CD4-positive, alpha-beta memory T cell (primary cell): ENCODE results near the gene PCDHGA3. TPM values are rescaled to one million over a fixed set of nuclear protein-coding genes. Genes with fewer than 3 reads are reported as not detected.
"Not testable (repeated sequence)": the region's sequence is repeated elsewhere in the genome, so short reads cannot be mapped to it uniquely, and the experiment has no call there.

ENCODE experiments used
- CTCF ChIA-PET: fragments of 350-600 bp; sonication (Branson Sonifier 250); formaldehyde crosslinking; loops from one replicate; lab custom pipeline; 2021; ENCODE audit warnings: inconsistent platforms; ENCODE audit not compliant: partially characterized antibody; lab: Charles Lee
- POLR2A ChIA-PET: fragments of 350-600 bp; sonication (Branson Sonifier 250); formaldehyde crosslinking; loops from one replicate; lab custom pipeline; 2021; ENCODE audit not compliant: partially characterized antibody; lab: Charles Lee
- DNase-seq, 5 donors: peaks; one replicate each; pipeline versions ENCODE4 v3.0.0 to v3.0.0-alpha.2; 2020 to 2022; ENCODE audit warnings: mixed read lengths in 1 of 5
- H3K27ac ChIP-seq: one replicate; pipeline ENCODE4 v1.7.0; 2013; ENCODE audit warnings: low read depth, low read length
- H3K27me3 ChIP-seq: 2 replicates; pipeline ENCODE4 v1.7.0; 2013; ENCODE audit warnings: mild to moderate bottlenecking, low read length, moderate library complexity; ENCODE audit not compliant: insufficient read depth
- H3K36me3 ChIP-seq: 2 replicates; pipeline ENCODE4 v1.7.0; 2013; ENCODE audit warnings: mild to moderate bottlenecking, low read length, moderate library complexity; ENCODE audit not compliant: insufficient read depth
- H3K4me1 ChIP-seq: 2 replicates; pipeline ENCODE4 v1.7.0; 2013; ENCODE audit warnings: mild to moderate bottlenecking, low read length, moderate library complexity; ENCODE audit not compliant: insufficient read depth
- H3K4me3 ChIP-seq, 2 donors: one replicate each; pipeline ENCODE4 v1.7.0; 2013; ENCODE audit warnings: low read length in 2 of 2, mild to moderate bottlenecking in 1 of 2
- H3K9me3 ChIP-seq, 2 donors: one replicate each; pipeline ENCODE4 v1.7.0; 2013; ENCODE audit warnings: low read length in 2 of 2, control low read depth in 1 of 2; ENCODE audit not compliant: control insufficient read depth in 1 of 2
- H3K27ac Mint-ChIP-seq, 7 donors: one replicate each; pipeline ENCODE4 v1.8.0; 2020 to 2021; ENCODE audit warnings: mixed read lengths in 7 of 7, mild to moderate bottlenecking in 6 of 7, inconsistent platforms in 3 of 7, moderate library complexity in 3 of 7
- H3K27me3 Mint-ChIP-seq, 2 donors: one replicate each; pipeline ENCODE4 v1.8.0; 2020 to 2021; ENCODE audit warnings: mixed read lengths in 2 of 2
- H3K36me3 Mint-ChIP-seq, 2 donors: one replicate each; pipeline ENCODE4 v1.8.0; 2020 to 2021; ENCODE audit warnings: mixed read lengths in 2 of 2, inconsistent platforms in 1 of 2, mild to moderate bottlenecking in 1 of 2
- H3K4me1 Mint-ChIP-seq, 4 donors: one replicate each; pipeline ENCODE4 v1.8.0; 2020 to 2021; ENCODE audit warnings: mixed read lengths in 4 of 4, mild to moderate bottlenecking in 1 of 4
- H3K4me3 Mint-ChIP-seq, 8 donors: one replicate each; pipeline ENCODE4 v1.8.0; 2020 to 2021; ENCODE audit warnings: mixed read lengths in 8 of 8, mild to moderate bottlenecking in 7 of 8, moderate library complexity in 6 of 8, inconsistent platforms in 3 of 8
- H3K9me3 Mint-ChIP-seq, 8 donors: one replicate each; pipeline ENCODE4 v1.8.0; 2020 to 2021; ENCODE audit warnings: mixed read lengths in 8 of 8, mild to moderate bottlenecking in 5 of 8, inconsistent platforms in 3 of 8, moderate library complexity in 1 of 8
- intact Hi-C: fragments of 100-400 bp; cut with micrococcal nuclease; formaldehyde crosslinking; loops from one replicate; pipeline ENCODE4 v1.15.1; 2023
- polyA plus RNA-seq, 2 donors: library from polyadenylated mRNA; unstranded; fragments of 300-500 nt; fragmentation: Illumina TruSeq; gene quantifications; one replicate each; pipeline ENCODE4 v1.2.3, GENCODE V29; 2021
- total RNA-seq, 2 experiments: library from RNA; stranded (reverse); gene quantifications; one replicate each; pipeline ENCODE4 v1.2.3, GENCODE V29; 2021

The PCDHGA3 gene
- total and polyA plus RNA-seq, 4 experiments from 2014 or later = 0.17 to 0.26 (median 0.23) TPM; not detected in 1

GRCh38 chr5:141375444-141376155 lies 32.0 kb downstream of the PCDHGA3 start:
- H3K27ac ChIP-seq, H3K9me3 ChIP-seq, H3K27ac Mint-ChIP-seq, H3K4me1 Mint-ChIP-seq, H3K36me3 Mint-ChIP-seq, H3K4me3 ChIP-seq, intact Hi-C loops, H3K4me1 ChIP-seq, POLR2A ChIA-PET, DNase-seq, H3K36me3 ChIP-seq, H3K4me3 Mint-ChIP-seq, H3K27me3 ChIP-seq: not testable (repeated sequence)
- Mint-ChIP-seq H3K27me3 (peaks cover 32% of the 10 kb centered on the region in 2 donors), H3K9me3 (peaks cover 2 to 80% (median 55%) of the 10 kb centered on the region in 8 donors)
- CTCF ChIA-PET = interaction anchor here (1.5 to 2.2 kb wide), 2 partner anchors 148 to 191 kb away, joined by 4 to 8 read pairs; no protein-coding TSS in a partner anchor

- peaks cover 0 to 3% of the 10 kb centered on the region in 2 donors for H3K9me3 ChIP-seq
- H3K4me3 Mint-ChIP-seq = peak within 1 kb of the TSS; percentile 36 to 81 (median 66)
- peak within 1 kb of the TSS in 1 of 2 donors; percentile 23 for H3K4me3 ChIP-seq
- no peak within 1 kb of the TSS for H3K27ac Mint-ChIP-seq
- no peak within 1 kb of the TSS for H3K27ac ChIP-seq
- peaks cover 0 to 2% (median 0%) of the 10 kb centered on the region in 4 donors for H3K4me1 Mint-ChIP-seq
- ChIA-PET CTCF (no interaction called here), POLR2A (no interaction called here)
- no peaks in the 10 kb centered on the region for H3K4me1 ChIP-seq
- H3K36me3 Mint-ChIP-seq = peaks cover 3 to 6% of the 10 kb centered on the region in 2 donors
- no peaks in the 10 kb centered on the region for H3K36me3 ChIP-seq
- peaks cover 2 to 82% (median 54%) of the 10 kb centered on the region in 8 donors for H3K9me3 Mint-ChIP-seq
- no peak for DNase-seq
- H3K27me3 ChIP-seq = peaks cover 19% of the 10 kb centered on the region
- intact Hi-C loops = no loop called here
- peaks cover 40 to 45% of the 10 kb centered on the region in 2 donors for H3K27me3 Mint-ChIP-seq
These were observed 39.1 kb downstream of the PCDHGA3 start, which contains the start of gene PCDHGA7 for GRCh38 chr5:141382469-141383294. PCDHGA7 (plus strand) TSS chr5:141382742; CDS start chr5:141382900, 158 bp downstream.

GRCh38 chr5:141383345-141383744 lies 39.7 kb downstream of the PCDHGA3 start:
- CTCF ChIA-PET = no interaction called here
- peaks cover 2 to 84% (median 55%) of the 10 kb centered on the region in 8 donors for H3K9me3 Mint-ChIP-seq

GRCh38 chr5:141384471-141385267 lies 41.0 kb downstream of the PCDHGA3 start:
- peaks cover 42 to 52% of the 10 kb centered on the region in 2 donors for H3K27me3 Mint-ChIP-seq
- H3K4me1 ChIP-seq = no peaks in the 10 kb centered on the region
- H3K27me3 ChIP-seq = peaks cover 22% of the 10 kb centered on the region
- no peak overlapping the region for H3K4me3 Mint-ChIP-seq
- H3K4me1 Mint-ChIP-seq = peaks cover 0 to 4% (median 1%) of the 10 kb centered on the region in 4 donors
- no peak overlapping the region for H3K27ac ChIP-seq
- H3K9me3 Mint-ChIP-seq = peaks cover 4 to 82% (median 63%) of the 10 kb centered on the region in 8 donors
- no peak overlapping the region for H3K4me3 ChIP-seq
- DNase-seq = no peak
- H3K9me3 ChIP-seq = peaks cover 0 to 3% of the 10 kb centered on the region in 2 donors
- ChIA-PET CTCF (interaction anchor here (1.1 kb wide), 1 partner anchor 173 kb away, joined by 3 read pairs; no protein-coding TSS in a partner anchor), POLR2A (no interaction called here)
- no peaks in the 10 kb centered on the region for H3K36me3 ChIP-seq
- no peak overlapping the region for H3K27ac Mint-ChIP-seq
- intact Hi-C loops = no loop called here
- H3K36me3 Mint-ChIP-seq = peaks cover 3 to 13% of the 10 kb centered on the region in 2 donors

More at GRCh38 chr5:141383345-141383744, 39.7 kb downstream of the PCDHGA3 start:
- peaks cover 3 to 6% of the 10 kb centered on the region in 2 donors for H3K36me3 Mint-ChIP-seq
- peaks cover 42 to 47% of the 10 kb centered on the region in 2 donors for H3K27me3 Mint-ChIP-seq
- intact Hi-C loops = no loop called here
- peaks cover 0 to 2% (median under 1%) of the 10 kb centered on the region in 4 donors for H3K4me1 Mint-ChIP-seq
- H3K4me3 ChIP-seq = no peak overlapping the region
- no peak for DNase-seq
- POLR2A ChIA-PET = no interaction called here
- H3K27me3 ChIP-seq = peaks cover 19% of the 10 kb centered on the region
- H3K27ac Mint-ChIP-seq = no peak overlapping the region
- peaks cover 0 to 3% of the 10 kb centered on the region in 2 donors for H3K9me3 ChIP-seq
- H3K36me3 ChIP-seq = no peaks in the 10 kb centered on the region
- H3K27ac ChIP-seq = no peak overlapping the region
- H3K4me3 Mint-ChIP-seq = peak overlapping the region in 2 of 8 donors; percentile 24 to 72
- no peaks in the 10 kb centered on the region for H3K4me1 ChIP-seq

- DNase-seq = peak in 1 of 5 donors; percentile 21
- peak within 1 kb of the TSS in 6 of 8 donors; percentile 15 to 62 (median 40) for H3K4me3 Mint-ChIP-seq
- H3K27ac ChIP-seq, POLR2A ChIA-PET, H3K36me3 ChIP-seq, intact Hi-C loops, H3K4me1 Mint-ChIP-seq, H3K9me3 ChIP-seq, H3K4me3 ChIP-seq, H3K4me1 ChIP-seq: not testable (repeated sequence)
- H3K27ac Mint-ChIP-seq = peak within 1 kb of the TSS in 2 of 7 donors; percentile 37 to 38
- CTCF ChIA-PET = interaction anchor here (0.8 kb wide), 1 partner anchor 17 kb away, joined by 4 read pairs; the partner anchor contains the start of gene PCDHGB3
- peaks cover 0 to 13% of the 10 kb centered on the region in 2 donors for H3K36me3 Mint-ChIP-seq
- H3K27me3 Mint-ChIP-seq = peaks cover 46 to 52% of the 10 kb centered on the region in 2 donors
- H3K9me3 Mint-ChIP-seq = peaks cover 6 to 85% (median 68%) of the 10 kb centered on the region in 8 donors
- peaks cover 25% of the 10 kb centered on the region for H3K27me3 ChIP-seq
These were observed 44.1 kb downstream of the PCDHGA3 start, which contains the start of gene PCDHGB4 for GRCh38 chr5:141387557-141388311. PCDHGB4 (plus strand) TSS chr5:141387698; CDS start chr5:141387885, 187 bp downstream.

GRCh38 chr5:141388661-141389060 lies 45.0 kb downstream of the PCDHGA3 start:
- Mint-ChIP-seq H3K4me3 (peak overlapping the region in 1 of 8 donors; percentile 15), H3K36me3 (peaks cover 3 to 10% of the 10 kb centered on the region in 2 donors), H3K9me3 (peaks cover 7 to 85% (median 72%) of the 10 kb centered on the region in 8 donors), H3K4me1 (peaks cover 0 to 4% (median 3%) of the 10 kb centered on the region in 4 donors), H3K27ac (peak overlapping the region in 2 of 7 donors; percentile 37 to 38), H3K27me3 (peaks cover 41 to 52% of the 10 kb centered on the region in 2 donors)
- DNase-seq = no peak
- Histone ChIP-seq H3K27me3 (peaks cover 17% of the 10 kb centered on the region), H3K4me3 (no peak overlapping the region), H3K9me3 (peaks cover 0 to under 1% of the 10 kb centered on the region in 2 donors), H3K27ac (no peak overlapping the region), H3K36me3 (no peaks in the 10 kb centered on the region), H3K4me1 (no peaks in the 10 kb centered on the region)
- POLR2A ChIA-PET = no interaction called here
- intact Hi-C loops = no loop called here
- CTCF ChIA-PET = no interaction called here
